H1 (cell line): Measurements from ENCODE around the gene GRIP2.

Source experiments
- ATF2 ChIP-seq: IDR thresholded peaks from 2 replicates; pipeline ENCODE4 v1.6.1; 2012; ENCODE audit warnings: low read length, inconsistent platforms
- CREB1 ChIP-seq: IDR thresholded peaks from 2 replicates; pipeline ENCODE4 v1.6.1; 2012; ENCODE audit warnings: inconsistent platforms
- GABPA ChIP-seq: IDR thresholded peaks from 2 replicates; pipeline ENCODE4 v1.6.1; 2011; ENCODE audit warnings: mild to moderate bottlenecking, low read length, moderate library complexity, borderline replicate concordance; ENCODE audit not compliant: insufficient read depth
- POLR2A ChIP-seq, 2 experiments: IDR thresholded peaks; 1 replicate in 1 of 2; 2 replicates in 1 of 2; pipeline ENCODE4 v1.6.1; 2011; ENCODE audit warnings: low read depth in 2 of 2, low read length in 2 of 2, mild to moderate bottlenecking in 2 of 2; ENCODE audit errors: control extremely low read depth in 1 of 2
- POLR2AphosphoS5 ChIP-seq: IDR thresholded peaks from 2 replicates; pipeline ENCODE4 v1.6.1; 2011; ENCODE audit warnings: low read depth, low read length
- SIN3A ChIP-seq, 2 experiments: IDR thresholded peaks in 1 of 2; conservative IDR thresholded peaks in 1 of 2; 2 replicates each; pipeline ENCODE4 v1.6.1; 2011 to 2012; ENCODE audit warnings: low read length in 2 of 2, improper control_type of control experiment in 1 of 2, low read depth in 1 of 2, mild to moderate bottlenecking in 1 of 2
- TBP ChIP-seq: IDR thresholded peaks from 2 replicates; pipeline ENCODE4 v1.6.1; 2011; ENCODE audit warnings: low read depth, low read length, improper control_type of control experiment
- TF ChIP-seq, protein P1 (sequence below), 3 experiments: IDR thresholded peaks; 1 replicate in 2 of 3; 2 replicates in 1 of 3; pipeline versions ENCODE4 v1.5.1 to v1.6.1; 2011; ENCODE audit warnings: low read length in 3 of 3, mild to moderate bottlenecking in 3 of 3, inconsistent platforms in 2 of 3, low read depth in 1 of 3, moderate library complexity in 1 of 3; ENCODE audit not compliant: insufficient read depth in 1 of 3; ENCODE audit errors: control extremely low read depth in 1 of 3
- TF ChIP-seq, protein P2 (sequence below): IDR thresholded peaks from 2 replicates; pipeline ENCODE4 v1.6.1; 2011; ENCODE audit warnings: low read depth, mild to moderate bottlenecking, low read length; ENCODE audit not compliant: insufficient read depth

- no peak for TF ChIP-seq POLR2A (IDR thresholded peaks at IDR 0.05; ENCODE audit: control extremely low read depth in 1 of 2, low read depth in 2 of 2, low read length in 2 of 2)
- TF ChIP-seq POLR2AphosphoS5, result no peak
- no peak for TF ChIP-seq GABPA
- TF ChIP-seq CREB1, result no peak
- TF ChIP-seq, protein P1, sequence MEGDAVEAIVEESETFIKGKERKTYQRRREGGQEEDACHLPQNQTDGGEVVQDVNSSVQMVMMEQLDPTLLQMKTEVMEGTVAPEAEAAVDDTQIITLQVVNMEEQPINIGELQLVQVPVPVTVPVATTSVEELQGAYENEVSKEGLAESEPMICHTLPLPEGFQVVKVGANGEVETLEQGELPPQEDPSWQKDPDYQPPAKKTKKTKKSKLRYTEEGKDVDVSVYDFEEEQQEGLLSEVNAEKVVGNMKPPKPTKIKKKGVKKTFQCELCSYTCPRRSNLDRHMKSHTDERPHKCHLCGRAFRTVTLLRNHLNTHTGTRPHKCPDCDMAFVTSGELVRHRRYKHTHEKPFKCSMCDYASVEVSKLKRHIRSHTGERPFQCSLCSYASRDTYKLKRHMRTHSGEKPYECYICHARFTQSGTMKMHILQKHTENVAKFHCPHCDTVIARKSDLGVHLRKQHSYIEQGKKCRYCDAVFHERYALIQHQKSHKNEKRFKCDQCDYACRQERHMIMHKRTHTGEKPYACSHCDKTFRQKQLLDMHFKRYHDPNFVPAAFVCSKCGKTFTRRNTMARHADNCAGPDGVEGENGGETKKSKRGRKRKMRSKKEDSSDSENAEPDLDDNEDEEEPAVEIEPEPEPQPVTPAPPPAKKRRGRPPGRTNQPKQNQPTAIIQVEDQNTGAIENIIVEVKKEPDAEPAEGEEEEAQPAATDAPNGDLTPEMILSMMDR (IDR thresholded peaks at IDR 0.05; ENCODE audit: control extremely low read depth in 1 of 3, insufficient read depth in 1 of 3, low read depth in 1 of 3, low read length in 3 of 3), result no peak
- TF ChIP-seq ATF2, result no peak
- TF ChIP-seq, protein P2, sequence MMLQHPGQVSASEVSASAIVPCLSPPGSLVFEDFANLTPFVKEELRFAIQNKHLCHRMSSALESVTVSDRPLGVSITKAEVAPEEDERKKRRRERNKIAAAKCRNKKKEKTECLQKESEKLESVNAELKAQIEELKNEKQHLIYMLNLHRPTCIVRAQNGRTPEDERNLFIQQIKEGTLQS, result no peak
- no peak for TF ChIP-seq SIN3A (conservative IDR thresholded peaks at IDR 0.05 in 1 of 2, IDR thresholded peaks at IDR 0.05 in 1 of 2; ENCODE audit: low read depth in 1 of 2, low read length in 2 of 2)
- no peak for TF ChIP-seq TBP
Measured at GRCh38 chr3:14481646-14482036, 58.5 kb downstream of the GRIP2 start.
